Measurements from ENCODE around the gene PKD1. TPM values are rescaled to one million over a fixed set of nuclear protein-coding genes. Genes with fewer than 3 reads are reported as not detected.

Gene PKD1
- total RNA-seq, 1 donor from 2014 or later = 628 TPM

DNA sequence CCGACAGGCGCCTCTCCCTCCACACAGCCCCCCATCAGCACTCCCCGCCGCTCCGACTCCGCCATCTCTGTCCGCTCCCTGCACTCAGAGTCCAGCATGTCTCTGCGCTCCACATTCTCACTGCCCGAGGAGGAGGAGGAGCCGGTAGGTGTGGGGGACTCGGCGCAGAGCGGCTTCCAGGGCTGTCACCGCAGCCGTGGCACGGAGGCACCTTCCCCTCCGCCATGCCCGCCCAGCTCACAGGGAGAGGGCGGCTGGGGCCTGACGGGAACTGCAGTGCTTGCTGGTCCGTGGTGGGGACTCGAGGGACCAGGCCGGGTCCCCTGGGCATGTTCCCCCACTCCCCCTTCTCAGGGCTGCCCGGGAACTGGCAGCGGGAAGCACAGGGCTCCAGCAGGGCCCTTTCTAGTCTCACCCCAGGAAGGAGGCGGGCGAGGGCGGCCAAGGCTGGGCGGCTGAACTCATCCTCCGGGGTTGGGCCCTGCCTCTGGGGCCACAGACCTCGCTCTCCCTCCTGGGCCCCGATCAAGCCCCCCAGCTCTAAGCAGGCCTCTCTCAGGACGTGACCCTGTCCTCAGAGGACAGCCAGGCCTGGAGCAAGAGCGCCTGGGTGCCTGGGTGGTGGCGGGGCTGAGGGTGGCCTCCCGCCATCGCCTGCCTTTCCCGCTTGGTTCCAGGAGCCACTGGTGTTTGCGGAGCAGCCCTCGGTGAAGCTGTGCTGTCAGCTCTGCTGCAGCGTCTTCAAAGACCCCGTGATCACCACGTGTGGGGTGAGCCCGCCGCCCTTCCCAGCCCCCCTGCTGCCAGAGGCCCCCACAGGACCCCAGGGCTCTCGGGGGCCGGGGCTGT, 35.1 kb upstream of the PKD1 start:
- Mint-ChIP-seq H3K27ac (ENCODE audit: unreplicated experiment) (no peak overlapping the region), H3K27me3 (ENCODE audit: unreplicated experiment) (peaks cover 4% of the 10 kb centered on the region), H3K9me3 (ENCODE audit: unreplicated experiment) (no peaks in the 10 kb centered on the region), H3K4me1 (ENCODE audit: low read depth, unreplicated experiment) (peaks cover 3% of the 10 kb centered on the region), H3K4me3 (ENCODE audit: unreplicated experiment) (no peak overlapping the region), H3K36me3 (ENCODE audit: unreplicated experiment) (no peaks in the 10 kb centered on the region)
- DNase-seq = no peak
- TF ChIP-seq, protein P1, sequence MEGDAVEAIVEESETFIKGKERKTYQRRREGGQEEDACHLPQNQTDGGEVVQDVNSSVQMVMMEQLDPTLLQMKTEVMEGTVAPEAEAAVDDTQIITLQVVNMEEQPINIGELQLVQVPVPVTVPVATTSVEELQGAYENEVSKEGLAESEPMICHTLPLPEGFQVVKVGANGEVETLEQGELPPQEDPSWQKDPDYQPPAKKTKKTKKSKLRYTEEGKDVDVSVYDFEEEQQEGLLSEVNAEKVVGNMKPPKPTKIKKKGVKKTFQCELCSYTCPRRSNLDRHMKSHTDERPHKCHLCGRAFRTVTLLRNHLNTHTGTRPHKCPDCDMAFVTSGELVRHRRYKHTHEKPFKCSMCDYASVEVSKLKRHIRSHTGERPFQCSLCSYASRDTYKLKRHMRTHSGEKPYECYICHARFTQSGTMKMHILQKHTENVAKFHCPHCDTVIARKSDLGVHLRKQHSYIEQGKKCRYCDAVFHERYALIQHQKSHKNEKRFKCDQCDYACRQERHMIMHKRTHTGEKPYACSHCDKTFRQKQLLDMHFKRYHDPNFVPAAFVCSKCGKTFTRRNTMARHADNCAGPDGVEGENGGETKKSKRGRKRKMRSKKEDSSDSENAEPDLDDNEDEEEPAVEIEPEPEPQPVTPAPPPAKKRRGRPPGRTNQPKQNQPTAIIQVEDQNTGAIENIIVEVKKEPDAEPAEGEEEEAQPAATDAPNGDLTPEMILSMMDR (IDR thresholded peaks at IDR 0.05; ENCODE audit: partially characterized antibody, unreplicated experiment) = no peak

DNA sequence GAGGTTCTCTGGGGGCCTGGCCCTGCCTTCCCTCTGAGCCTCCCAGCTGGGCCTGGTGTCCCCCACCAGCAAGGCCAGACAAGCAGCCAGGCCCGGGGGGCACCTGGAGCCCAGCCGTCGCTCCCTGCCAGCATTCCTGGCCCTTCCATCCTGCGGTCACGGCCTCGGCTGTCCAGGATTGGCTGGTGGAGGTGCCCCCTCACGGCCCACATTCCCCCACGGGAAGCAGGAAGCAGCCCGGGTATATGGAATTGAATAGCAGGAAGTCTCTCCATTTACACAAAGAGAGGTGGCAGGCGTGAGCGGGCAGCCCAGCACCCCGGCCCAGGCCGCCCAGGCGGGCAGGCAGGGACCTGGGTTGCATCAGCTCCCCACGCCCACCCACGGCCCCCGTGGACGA, 34.4 kb upstream of the PKD1 start:
- TF ChIP-seq, protein P1 (IDR thresholded peaks at IDR 0.05; ENCODE audit: partially characterized antibody, unreplicated experiment) = no peak
- no peak for DNase-seq
- no peak overlapping the region for H3K27ac Mint-ChIP-seq (ENCODE audit: unreplicated experiment)
- no peaks in the 10 kb centered on the region for H3K9me3 Mint-ChIP-seq (ENCODE audit: unreplicated experiment)
- no peak overlapping the region for H3K4me3 Mint-ChIP-seq (ENCODE audit: unreplicated experiment)
- peaks cover 3% of the 10 kb centered on the region for H3K4me1 Mint-ChIP-seq (ENCODE audit: low read depth, unreplicated experiment)
- H3K27me3 Mint-ChIP-seq (ENCODE audit: unreplicated experiment) = peaks cover 4% of the 10 kb centered on the region
- no peaks in the 10 kb centered on the region for H3K36me3 Mint-ChIP-seq (ENCODE audit: unreplicated experiment)

DNA sequence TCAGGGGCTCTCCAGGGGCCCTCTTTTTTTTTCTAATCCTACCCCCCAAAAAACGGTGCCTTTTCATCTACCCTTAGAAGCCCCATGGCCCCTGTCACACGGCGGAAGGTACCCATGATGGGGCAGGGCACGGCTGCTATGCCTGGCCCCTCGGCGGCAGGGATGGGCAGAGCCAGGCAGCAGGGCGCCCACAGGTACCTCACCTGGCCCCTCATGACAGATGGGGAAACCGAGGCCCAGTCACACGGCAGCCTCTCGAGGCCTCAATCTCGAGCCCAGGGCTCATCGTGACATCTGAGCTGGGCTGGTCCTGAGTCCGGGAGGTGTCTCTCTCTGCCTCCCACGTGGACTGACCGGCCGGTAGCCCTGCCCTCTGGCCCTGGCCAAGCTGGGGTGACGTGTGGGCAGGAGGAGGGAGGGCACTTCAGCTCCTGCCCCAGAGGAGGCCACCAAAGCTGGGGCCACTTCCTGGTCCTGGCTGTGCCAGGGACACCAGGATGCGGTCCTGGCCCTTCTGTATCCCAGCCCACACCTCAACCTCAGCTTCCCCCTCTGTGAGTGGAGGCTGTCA, 31.5 kb upstream of the PKD1 start:
- H3K27me3 Mint-ChIP-seq (ENCODE audit: unreplicated experiment) = peaks cover 4% of the 10 kb centered on the region
- no peaks in the 10 kb centered on the region for H3K9me3 Mint-ChIP-seq (ENCODE audit: unreplicated experiment)
- no peak for DNase-seq
- TF ChIP-seq, protein P1 (IDR thresholded peaks at IDR 0.05; ENCODE audit: partially characterized antibody, unreplicated experiment) = no peak
- peaks cover 3% of the 10 kb centered on the region for H3K4me1 Mint-ChIP-seq (ENCODE audit: low read depth, unreplicated experiment)
- H3K4me3 Mint-ChIP-seq (ENCODE audit: unreplicated experiment) = no peak overlapping the region
- no peaks in the 10 kb centered on the region for H3K36me3 Mint-ChIP-seq (ENCODE audit: unreplicated experiment)
- H3K27ac Mint-ChIP-seq (ENCODE audit: unreplicated experiment) = no peak overlapping the region

DNA sequence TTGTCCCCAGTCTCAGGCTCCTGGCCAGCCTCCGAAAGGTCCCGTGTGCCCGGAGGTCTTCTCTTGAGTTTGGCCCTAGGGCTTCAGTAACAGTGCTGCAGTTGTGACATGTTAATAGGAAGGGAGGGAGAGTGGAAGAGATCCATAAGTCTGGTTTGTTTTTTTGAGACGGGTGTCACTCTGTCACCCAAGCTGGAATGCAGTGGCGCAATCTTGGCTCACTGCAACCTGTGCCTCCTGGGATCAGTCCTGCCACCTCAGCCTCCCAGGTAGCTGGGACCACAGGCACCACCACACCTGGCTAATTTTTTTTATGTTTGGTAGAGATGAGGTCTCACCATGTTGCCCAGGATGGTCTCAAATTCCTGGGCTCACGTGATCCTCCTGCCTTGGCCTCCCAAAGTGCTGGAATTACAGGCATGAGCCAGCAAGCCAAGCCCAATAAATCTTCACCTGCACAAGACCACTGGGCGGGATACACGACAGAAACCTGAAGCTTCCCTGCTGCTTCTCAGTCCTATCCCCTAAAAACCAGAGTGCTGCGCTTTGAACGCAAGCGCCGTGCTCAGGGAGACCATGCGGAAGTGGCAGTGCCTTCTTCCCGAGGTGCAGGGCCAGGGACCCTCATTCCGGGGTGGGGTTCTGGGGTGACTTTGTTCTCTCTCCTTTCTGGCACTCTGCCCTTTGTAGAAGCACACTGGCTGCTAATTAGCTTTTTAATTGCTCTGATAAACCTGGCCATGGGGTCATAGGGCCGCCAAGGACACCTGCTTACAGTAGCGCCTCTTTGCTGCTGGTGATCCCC, 30.8 kb upstream of the PKD1 start:
- H3K9me3 Mint-ChIP-seq (ENCODE audit: unreplicated experiment) = no peaks in the 10 kb centered on the region
- H3K27me3 Mint-ChIP-seq (ENCODE audit: unreplicated experiment) = peaks cover 2% of the 10 kb centered on the region

More for the DNA sequence above, 30.8 kb upstream of the PKD1 start:
- DNase-seq = no peak
- Mint-ChIP-seq H3K4me3 (ENCODE audit: unreplicated experiment) (no peak overlapping the region), H3K27ac (ENCODE audit: unreplicated experiment) (no peak overlapping the region), H3K36me3 (ENCODE audit: unreplicated experiment) (no peaks in the 10 kb centered on the region), H3K4me1 (ENCODE audit: low read depth, unreplicated experiment) (peaks cover 3% of the 10 kb centered on the region)
- TF ChIP-seq, protein P1 (IDR thresholded peaks at IDR 0.05; ENCODE audit: partially characterized antibody, unreplicated experiment) = no peak
